ENCODE data around the gene DISP3.

Gene DISP3

DNA sequence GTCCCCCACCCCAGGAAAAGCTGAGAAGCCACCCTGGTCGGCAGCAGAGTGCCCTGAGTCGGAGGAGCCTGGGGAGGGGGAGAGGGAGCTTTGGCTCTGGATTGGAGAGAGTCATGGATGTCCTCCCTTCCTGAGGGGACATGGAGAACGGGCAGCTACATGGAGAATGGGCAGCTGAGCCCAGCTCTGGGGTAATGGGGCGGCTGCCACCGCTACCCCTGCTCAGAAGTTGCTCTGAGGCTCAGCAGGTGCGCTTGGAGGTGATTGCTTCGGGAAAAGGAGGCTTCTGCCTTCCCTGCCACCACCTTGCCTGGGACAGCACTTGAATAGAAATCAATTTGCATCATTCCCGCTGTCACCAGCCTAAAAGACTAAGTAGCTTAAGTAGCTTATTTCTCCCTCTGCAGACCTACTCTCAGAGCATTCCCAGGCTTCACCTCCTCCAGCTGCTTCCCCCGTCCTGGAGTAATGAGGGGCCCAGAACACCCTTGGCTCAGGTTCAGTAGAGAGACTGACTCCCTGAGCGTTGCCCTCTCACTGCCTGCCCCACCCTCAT is 8.3 kb downstream of the DISP3 start:
- DNase-seq (ENCODE audit: low spot score): no peak
- FAIRE-seq: no peak

DNA sequence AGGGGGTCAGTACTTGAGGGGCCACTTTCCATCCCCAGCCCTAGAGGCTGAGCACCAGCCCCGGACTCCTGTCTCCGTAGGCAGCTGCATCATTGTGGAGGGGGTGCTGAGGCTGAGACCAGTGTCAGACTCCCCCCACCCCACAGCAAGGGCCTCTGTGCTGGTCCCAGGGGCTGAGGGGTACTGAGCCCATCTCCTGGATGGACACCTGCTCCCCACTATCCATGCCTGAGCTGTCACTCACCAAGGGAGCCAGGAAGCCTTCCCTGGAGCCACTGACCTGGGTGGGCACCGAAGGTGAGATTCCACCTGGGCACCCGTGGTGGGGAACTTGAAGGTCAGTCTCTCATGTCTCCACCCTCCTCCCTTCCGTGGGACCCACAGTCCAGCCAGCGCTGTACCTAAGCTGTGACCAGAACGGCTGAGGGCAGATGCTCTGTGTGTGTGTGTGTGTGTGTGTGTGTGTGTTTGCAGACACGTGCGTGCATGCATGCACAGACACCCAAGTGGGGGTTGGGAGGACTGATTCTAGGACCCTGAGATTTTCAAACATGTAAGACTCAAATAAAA is 9.3 kb downstream of the DISP3 start:
- FAIRE-seq: no peak
- no peak for DNase-seq (ENCODE audit: low spot score)

DNA sequence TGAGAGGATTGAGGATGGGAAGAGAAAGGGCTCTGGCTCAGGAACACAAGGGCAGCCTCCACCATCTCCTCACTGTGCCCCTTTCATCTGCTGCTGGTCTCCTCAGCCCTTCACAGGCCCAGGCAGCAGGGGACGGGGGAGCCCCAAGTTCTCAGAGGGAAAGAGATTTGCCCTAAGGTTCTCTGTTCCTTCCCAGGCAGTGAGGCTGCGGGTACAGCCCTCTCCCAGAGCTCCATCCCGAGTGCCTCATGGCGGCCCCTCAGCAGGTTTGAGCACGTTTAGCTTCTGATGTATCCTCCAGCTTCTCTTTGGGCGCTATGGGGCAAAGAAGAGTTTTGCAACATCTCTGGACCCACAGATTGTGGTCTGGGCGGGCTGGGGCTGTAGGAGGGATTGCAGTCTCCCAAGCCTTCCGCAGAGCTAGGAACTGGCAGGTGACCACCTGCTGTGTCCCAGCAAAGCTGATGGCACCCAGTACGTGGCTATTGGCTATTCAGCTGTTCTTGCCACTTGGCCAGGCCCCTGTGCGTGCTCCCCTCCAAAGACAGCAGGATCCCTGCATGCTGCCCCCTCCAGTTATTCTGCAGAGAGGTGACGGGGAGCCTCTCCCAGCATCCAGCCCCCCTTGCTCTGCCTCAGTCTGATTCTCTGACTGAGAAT is 10.1 kb downstream of the DISP3 start:
- FAIRE-seq (no peak), DNase-seq (ENCODE audit: low spot score) (no peak)

DNA sequence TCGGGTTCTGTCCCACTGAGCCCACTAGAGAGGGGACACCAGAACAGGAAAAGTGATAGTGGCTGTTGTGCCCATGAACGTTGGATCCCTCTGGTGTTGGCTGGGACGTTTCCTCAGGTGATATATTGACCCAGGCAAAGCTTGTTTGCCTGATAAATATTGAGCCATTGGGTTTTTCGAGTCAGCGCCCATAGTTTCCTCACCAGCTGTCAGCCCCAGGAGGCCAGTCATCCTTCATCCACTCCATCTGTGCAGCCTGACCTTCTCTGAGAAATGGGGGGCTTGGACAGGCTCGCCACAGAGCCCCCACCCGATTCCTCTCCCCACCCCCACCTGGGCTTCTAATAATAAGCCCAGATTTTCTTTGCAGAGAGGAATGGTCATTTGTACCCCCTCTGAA is 13.3 kb downstream of the DISP3 start:
- DNase-seq (ENCODE audit: low spot score): no peak
- no peak for FAIRE-seq

DNA sequence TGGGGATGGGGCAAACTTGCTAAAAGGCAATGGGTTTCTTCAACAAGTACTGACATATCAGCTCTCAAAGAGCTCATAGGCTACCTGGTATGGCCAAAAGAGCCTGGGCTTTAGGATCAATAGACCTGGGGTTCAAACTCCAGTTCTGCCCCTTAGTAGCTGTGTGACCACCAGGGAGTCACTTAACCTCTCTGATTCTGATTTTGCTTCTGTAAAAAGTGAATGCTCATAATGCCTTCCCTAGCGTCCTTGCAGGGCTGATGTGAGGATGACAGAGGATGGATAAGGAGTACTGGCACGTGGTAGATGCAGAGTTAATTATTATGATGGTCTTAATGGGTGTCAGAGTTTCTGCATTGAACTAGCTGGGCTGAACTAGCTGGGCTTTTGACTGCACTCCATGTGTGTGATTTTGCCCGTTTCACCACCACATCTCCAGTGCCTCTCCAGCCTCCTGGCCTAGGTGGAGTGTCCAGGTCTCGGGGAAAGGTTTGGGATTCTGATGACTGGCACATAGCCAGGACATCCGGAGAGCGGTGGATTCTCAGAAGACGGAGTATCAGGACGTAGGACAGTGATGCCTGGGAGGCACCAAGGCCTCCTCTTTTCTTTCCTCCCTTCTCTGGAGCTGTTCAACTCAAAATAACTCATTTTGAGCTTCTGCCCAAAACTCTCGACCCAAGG is 15.2 kb downstream of the DISP3 start:
- no peak for FAIRE-seq
- DNase-seq (ENCODE audit: low spot score): no peak

DNA sequence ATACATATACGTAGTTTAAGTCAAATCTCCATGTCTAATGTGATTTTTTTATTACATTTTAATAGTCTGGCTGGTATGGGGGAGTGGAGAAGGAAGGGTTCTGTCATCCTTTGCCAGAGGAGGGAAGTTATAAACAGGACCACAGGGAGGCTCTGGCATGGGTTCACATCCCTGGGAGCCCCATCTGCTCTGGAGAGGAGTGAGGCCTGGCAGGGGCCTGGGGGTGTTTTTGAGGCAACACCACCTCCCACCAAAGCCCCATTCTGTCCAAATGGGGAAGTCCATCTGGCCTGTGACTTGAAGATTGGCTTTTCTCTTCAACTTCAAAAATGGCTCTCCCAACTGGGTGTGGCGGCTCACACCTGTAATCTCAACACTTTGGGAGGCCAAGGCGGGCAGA is 15.8 kb downstream of the DISP3 start:
- FAIRE-seq: no peak
- no peak for DNase-seq (ENCODE audit: low spot score)

DNA sequence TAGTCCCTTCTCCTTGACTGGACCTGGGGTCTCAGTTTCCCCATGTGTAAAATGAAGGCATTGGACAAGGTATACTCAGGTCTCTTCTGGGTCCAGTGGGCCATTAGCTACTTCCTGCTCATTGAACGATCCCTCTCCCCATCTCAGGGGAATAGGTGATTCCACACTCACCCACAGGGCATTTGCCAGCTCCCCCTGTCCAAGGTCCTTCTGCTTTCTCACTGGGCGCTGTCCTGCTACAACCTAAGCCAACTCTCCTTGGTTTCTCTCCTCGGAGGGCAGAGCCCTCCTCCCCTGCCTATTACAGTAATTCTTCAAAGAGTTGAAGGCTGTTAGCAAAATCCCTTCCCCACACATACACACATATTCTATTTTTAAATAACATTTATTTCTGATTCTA is 16.6 kb downstream of the DISP3 start:
- DNase-seq (ENCODE audit: low spot score): no peak
- FAIRE-seq: no peak

DNA sequence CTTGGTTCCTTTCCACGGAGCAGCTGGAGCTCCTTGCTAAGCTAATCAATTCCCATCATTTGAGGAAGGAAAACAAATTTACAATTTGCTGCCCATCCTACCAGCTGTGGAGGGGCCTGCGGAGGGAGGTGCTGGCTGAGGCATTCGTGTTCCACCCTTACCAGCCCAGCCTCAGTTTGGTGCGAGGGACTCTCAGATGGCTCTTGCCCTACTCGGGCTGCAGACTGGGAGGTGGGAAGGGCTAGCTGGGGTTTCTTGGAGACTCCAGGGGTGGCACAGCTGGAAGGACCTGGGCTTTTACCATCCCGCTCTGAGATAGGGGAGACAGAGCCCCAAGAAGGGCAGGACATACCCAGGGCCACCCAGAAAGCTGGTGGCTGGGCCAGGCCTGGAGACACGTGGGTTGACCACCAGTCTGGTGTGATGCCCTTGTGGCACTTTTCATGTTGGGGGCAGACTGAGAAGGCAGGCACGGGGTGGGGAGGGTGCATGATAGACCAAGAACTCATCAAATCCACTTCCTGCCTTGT is 17.7 kb downstream of the DISP3 start:
- FAIRE-seq: no peak
- DNase-seq (ENCODE audit: low spot score): no peak

DNA sequence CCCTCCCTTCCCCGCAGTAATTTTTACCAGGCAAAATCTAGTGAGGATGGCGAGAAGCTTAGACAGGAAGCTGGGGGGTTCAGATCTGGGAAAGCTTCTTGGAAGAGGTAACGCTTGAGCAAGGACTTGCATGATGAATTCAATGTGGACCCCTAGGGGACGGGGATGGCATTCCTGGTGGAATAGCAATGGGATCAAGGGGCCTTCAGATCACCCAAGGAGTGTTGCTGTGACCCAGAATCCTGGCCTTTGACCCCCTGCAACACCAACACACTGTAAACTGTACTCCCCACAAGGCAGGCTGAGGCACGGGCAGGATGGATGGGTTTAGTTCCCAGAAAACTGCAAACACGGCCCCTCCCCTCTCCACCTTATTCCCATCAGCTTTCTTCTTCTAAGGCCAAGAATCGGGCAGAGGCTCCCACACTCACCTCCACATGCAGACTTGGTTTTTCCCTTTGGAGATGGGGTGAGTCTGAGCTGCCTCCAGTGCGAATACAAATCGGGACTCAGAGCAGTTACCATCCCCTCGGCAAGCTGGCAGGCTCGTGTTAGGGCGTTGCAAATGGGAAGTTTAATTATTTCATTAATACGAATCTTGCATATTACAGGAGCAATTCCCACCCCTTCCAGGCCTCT is 20.1 kb downstream of the DISP3 start:
- FAIRE-seq: no peak
- no peak for DNase-seq (ENCODE audit: low spot score)

DNA sequence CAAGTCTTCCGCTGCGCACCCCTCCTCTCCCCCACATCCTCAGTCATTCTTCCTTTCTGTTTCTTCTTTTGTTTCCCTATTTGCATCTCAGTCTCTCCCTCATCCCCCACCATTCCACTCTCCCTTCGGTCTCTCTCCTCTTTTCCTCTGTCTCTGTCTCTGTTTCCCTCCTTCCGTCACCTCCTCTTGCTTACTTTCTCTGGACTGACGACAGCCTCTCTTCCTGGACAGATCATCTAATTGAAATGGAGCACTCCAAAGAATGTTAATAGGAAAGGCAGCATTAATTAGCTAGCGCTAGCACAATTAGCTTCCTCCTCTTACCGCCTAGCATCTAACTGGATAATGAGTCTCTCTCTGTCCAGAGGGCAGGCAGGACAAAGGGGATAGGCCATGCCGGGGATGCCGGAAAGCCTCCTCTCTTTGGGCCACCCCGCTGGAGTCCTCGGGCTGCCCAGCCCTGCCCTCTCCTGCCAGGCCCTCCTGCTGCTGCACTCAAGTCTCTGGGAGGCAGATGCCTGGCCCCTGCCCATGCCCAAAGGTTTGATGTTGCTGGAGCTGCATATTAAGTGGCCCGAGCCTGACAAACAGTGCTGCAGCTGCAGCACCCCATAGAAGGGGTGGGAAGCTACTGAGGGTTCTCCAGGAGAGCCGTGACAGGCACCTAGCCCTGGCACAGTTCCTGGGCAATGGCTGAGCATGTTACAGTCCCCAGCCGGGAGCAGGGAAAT is 20.8 kb downstream of the DISP3 start:
- no peak for DNase-seq (ENCODE audit: low spot score)
- no peak for FAIRE-seq

DNA sequence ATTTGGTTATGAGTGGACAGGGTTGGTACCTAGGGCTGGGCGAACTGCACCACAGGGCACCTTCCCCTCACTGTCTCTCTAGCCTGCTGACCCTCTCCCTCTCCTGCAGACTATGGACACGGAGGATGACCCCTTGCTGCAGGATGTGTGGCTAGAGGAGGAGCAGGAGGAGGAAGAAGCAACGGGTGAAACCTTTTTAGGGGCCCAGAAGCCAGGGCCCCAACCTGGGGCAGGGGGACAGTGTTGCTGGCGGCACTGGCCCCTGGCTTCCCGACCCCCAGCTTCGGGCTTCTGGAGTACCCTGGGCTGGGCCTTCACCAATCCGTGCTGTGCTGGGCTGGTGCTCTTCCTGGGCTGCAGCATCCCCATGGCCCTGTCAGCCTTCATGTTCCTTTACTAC is 21.9 kb downstream of the DISP3 start:
- no peak for FAIRE-seq

DNA sequence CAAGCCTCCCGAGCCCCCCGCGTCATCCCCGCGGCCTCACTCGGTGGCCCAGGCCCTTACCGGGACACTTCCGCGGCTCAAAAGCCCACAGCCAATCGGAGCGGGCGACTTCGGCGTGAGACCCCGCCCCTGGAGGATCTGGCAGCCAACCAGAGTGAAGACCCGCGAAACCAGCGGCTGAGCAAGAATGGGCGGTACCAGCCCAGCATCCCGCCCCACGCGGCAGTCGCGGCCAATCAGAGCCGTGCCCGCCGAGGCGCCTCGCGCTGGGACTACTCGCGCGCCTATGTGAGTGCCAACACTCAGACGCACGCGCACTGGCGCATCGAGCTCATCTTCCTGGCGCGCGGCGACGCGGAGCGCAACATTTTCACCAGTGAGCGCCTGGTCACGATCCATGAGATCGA is 22.5 kb downstream of the DISP3 start:
- DNase-seq (ENCODE audit: low spot score) (no peak), FAIRE-seq (no peak)

More for the DNA sequence above, 21.9 kb downstream of the DISP3 start:
- DNase-seq (ENCODE audit: low spot score): no peak

DNA sequence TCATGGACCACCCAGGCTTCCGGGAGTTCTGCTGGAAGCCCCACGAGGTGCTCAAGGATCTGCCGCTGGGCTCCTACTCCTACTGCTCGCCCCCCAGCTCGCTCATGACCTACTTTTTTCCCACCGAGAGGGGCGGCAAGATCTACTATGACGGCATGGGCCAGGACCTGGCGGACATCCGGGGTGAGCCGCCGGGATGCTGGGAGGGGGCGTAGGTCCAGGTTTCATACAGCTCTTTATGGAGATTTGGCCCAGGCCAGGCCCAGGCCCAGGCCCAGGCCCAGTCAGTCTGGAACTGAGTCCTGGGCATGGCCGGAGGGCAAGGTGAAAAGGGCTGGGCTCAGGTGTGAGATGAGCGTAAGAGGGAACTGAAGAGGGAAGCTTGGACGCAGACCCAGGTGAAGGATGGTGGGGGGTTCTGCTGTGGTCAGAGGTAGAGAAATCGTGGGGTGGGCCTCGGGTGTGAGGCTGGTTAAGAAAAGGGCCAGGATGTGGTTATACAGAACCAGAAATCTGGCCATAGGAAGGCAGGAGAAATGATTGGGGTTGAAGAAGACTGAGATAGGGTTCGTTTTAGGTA is 23.0 kb downstream of the DISP3 start:
- no peak for FAIRE-seq

DNA sequence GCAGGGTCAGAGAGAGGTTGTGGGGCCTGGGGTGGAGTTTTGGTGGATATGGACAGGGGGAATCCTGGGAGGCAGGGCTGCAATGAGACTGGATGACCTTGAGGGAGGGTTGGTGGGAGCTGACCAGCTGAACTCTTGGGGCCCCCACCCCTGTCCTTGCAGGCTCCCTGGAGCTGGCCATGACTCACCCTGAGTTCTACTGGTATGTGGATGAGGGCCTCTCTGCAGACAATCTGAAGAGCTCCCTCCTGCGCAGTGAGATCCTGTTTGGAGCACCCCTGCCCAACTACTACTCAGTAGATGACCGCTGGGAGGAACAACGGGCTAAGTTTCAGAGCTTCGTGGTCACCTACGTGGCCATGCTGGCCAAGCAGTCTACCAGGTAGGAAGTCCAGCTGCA is 23.6 kb downstream of the DISP3 start:
- no peak for FAIRE-seq

More for the DNA sequence above, 23.0 kb downstream of the DISP3 start:
- no peak for DNase-seq (ENCODE audit: low spot score)

DNA sequence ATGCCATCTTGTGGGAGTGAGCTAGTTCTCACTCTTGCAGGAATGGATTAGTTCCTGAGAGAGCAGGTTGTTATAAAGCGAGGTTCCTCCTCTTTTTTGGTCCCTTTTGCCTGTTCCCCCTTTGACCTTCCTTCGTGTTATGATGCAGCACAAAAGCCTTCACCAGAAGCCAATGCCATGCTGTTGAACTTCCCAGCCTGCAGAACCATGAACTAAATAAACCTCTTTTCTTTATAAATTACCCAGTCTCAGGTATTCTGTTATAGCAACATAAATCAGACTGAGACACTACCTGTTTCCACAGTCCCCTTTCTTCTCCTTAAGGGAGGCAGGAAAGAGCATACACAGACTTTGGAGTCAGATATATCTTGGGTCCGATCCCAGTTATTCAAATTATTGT is 25.6 kb downstream of the DISP3 start:
- FAIRE-seq: no peak
- no peak for DNase-seq (ENCODE audit: low spot score)

More for the DNA sequence above, 23.6 kb downstream of the DISP3 start:
- no peak for DNase-seq (ENCODE audit: low spot score)

DNA sequence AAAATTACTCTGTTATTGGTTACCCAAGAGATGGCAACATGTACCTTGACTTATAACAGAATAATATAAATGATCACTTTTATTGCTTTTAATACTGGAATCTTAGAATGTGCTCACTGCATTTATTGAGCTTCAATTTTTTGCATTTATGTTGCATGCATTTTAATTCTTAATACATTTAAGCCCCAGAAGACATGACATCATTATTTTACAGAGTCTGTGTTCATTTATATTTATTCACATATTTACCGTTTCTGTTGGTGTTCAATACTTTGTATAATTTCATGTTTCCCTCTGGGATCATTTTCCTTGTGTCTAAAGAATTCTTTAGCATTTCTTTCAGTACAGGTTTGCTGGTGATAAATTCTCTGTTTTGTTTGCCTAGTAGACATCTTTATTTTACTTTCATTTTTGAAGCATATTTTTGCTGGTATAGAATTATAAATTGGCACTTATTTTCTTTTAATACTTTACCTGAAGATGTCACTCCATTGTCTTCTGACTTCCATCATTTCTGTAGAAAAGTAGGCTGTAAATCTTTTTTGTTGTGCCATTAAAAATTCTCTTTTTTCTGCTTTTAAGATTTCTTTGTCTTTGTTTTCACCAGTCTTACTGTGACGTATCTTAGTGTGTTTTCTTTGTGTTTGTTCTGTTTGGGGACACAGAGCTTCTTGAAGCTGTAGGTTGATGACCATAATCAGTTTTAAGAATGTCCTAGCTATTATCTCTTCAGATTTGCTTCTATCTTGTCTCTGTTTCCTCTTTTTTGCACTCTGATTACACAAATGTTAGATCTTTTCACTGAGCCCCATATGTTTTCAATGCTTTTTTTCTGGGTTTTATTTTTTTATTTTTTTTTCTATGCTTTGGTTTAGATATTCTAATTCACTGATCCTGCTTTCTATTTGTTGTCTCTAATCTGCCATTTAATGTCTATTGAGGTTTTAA is 26.9 kb downstream of the DISP3 start:
- DNase-seq (ENCODE audit: low spot score) (no peak), FAIRE-seq (no peak)

DNA sequence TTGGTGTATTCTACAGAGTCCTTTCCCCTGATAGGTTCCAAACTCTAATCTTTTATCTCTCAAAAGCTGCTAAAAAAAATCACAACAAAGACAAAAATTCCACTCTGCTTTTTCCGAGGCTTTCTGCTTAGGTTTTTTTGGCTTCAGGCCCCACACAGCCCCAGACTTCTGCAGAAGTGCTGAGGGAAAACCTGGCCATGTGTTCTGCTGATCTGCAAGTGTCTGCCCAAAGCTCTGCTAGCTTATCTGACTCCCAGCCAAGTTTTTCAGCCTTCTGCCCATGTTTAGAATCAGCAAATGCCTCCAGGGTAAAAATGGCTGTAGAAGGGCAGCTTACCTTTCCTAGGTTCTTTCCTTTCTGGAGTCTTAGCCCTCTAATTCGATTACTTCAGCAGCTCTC is 28.4 kb downstream of the DISP3 start:
- DNase-seq (ENCODE audit: low spot score): no peak
- FAIRE-seq: no peak

DNA sequence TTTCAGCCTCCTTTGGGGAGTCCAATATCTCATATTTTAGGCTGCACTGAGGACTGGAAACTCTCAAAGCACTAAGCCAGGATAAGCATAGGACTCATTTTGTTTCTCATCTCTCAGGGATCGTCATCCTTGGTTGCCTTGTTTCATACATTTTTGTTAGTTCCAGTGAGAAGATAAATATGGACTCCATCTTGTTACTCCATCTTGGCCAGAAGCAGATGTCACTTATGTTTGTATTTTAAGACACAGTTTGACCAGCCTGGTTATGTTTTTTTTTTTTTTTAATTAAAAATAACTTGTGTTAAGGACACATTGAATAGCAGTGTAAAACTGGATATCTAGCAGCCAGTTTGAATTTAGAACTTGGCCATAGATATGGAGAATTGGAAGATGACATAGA is 34.7 kb downstream of the DISP3 start:
- no peak for FAIRE-seq
- DNase-seq (ENCODE audit: low spot score): no peak

DNA sequence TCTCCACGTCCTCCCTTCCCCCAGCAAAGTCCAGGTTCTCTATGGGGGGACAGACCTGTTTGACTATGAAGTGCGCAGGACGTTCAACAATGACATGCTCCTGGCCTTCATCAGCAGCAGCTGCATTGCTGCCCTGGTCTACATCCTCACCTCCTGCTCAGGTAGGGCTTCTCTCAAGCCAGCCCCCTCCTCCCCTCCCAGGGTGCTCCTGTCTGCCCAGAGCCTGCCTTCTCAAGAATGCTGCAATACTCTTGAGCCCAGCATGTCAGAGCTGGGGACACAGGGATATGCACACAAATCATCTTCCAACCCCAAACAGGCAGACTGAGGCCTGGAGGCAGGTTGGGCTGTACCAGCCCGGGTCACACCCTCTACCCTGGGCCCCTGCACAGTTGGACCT is 35.4 kb downstream of the DISP3 start:
- FAIRE-seq (no peak), DNase-seq (ENCODE audit: low spot score) (no peak)
